Liver (tissue), 9 donors: ENCODE measurements around the gene SMIM21. TPM values are rescaled to one million over a fixed set of nuclear protein-coding genes. Genes with fewer than 3 reads are reported as not detected.

Experiments used
- DNase-seq: peaks from one replicate; pipeline ENCODE4 v3.0.0-alpha.2; 2017; ENCODE audit warnings: low spot score
- H3K27ac ChIP-seq, 2 donors: one replicate each; pipeline ENCODE4 v1.7.0; 2013; ENCODE audit warnings: inconsistent platforms in 2 of 2, low read length in 2 of 2, control low read depth in 1 of 2, low read depth in 1 of 2, mild to moderate bottlenecking in 1 of 2
- H3K27me3 ChIP-seq, 4 donors: one replicate each; pipeline versions ENCODE4 v1.6.1 to v1.7.0; 2013; ENCODE audit warnings: low read length in 3 of 4, inconsistent platforms in 1 of 4, mild to moderate bottlenecking in 1 of 4, moderate library complexity in 1 of 4; ENCODE audit not compliant: control insufficient read depth in 4 of 4, insufficient read depth in 4 of 4
- H3K36me3 ChIP-seq, 4 donors: one replicate each; pipeline versions ENCODE4 v1.6.1 to v1.7.0; 2013; ENCODE audit warnings: low read length in 3 of 4, mild to moderate bottlenecking in 3 of 4, low read depth in 1 of 4, moderate library complexity in 1 of 4; ENCODE audit not compliant: control insufficient read depth in 4 of 4, insufficient read depth in 3 of 4
- H3K4me1 ChIP-seq, 4 donors: one replicate each; pipeline versions ENCODE4 v1.6.1 to v1.7.0; 2013; ENCODE audit warnings: low read length in 3 of 4, mild to moderate bottlenecking in 3 of 4, moderate library complexity in 1 of 4; ENCODE audit not compliant: control insufficient read depth in 4 of 4, insufficient read depth in 4 of 4
- H3K4me3 ChIP-seq, 3 donors: one replicate each; pipeline versions ENCODE4 v1.6.1 to v1.7.0; 2013; ENCODE audit warnings: low read length in 3 of 3, control low read depth in 1 of 3, low read depth in 1 of 3, mild to moderate bottlenecking in 1 of 3
- H3K9ac ChIP-seq, 2 donors: one replicate each; pipeline ENCODE4 v1.7.0; 2013; ENCODE audit warnings: low read length in 2 of 2, mild to moderate bottlenecking in 2 of 2, moderate library complexity in 2 of 2, control low read depth in 1 of 2, low read depth in 1 of 2
- H3K9me3 ChIP-seq, 4 donors: one replicate each; pipeline versions ENCODE4 v1.6.1 to v1.7.0; 2013; ENCODE audit warnings: low read length in 3 of 4; ENCODE audit not compliant: control insufficient read depth in 4 of 4
- EGR1 ChIP-seq, 2 donors: IDR thresholded peaks; 2 replicates each; pipeline ENCODE4 v1.6.1; 2016 to 2018; ENCODE audit warnings: antibody characterized with exemption in 2 of 2, low read depth in 2 of 2
- FOXA2 ChIP-seq: IDR thresholded peaks from 2 replicates; pipeline ENCODE4 v1.6.1; 2016; ENCODE audit warnings: antibody characterized with exemption
- GABPA ChIP-seq, 2 donors: IDR thresholded peaks in 1 of 2; conservative IDR thresholded peaks in 1 of 2; 2 replicates each; pipeline ENCODE4 v1.6.1; 2016; ENCODE audit warnings: antibody characterized with exemption in 2 of 2, mild to moderate bottlenecking in 1 of 2, moderate library complexity in 1 of 2
- HNF4G ChIP-seq: IDR thresholded peaks from 2 replicates; pipeline ENCODE4 v1.6.1; 2016; ENCODE audit warnings: antibody characterized with exemption
- JUND ChIP-seq, 2 donors: IDR thresholded peaks; 2 replicates each; pipeline ENCODE4 v1.6.1; 2016; ENCODE audit warnings: antibody characterized with exemption in 2 of 2
- NR2F2 ChIP-seq: IDR thresholded peaks from 2 replicates; pipeline ENCODE4 v1.6.1; 2016; ENCODE audit warnings: antibody characterized with exemption
- RAD21 ChIP-seq, 2 donors: IDR thresholded peaks; 2 replicates each; pipeline ENCODE4 v1.6.1; 2016; ENCODE audit warnings: antibody characterized with exemption in 2 of 2, mild to moderate bottlenecking in 2 of 2
- SP1 ChIP-seq: IDR thresholded peaks from 2 replicates; pipeline ENCODE4 v1.6.1; 2018; ENCODE audit warnings: antibody characterized with exemption, mild to moderate bottlenecking
- YY1 ChIP-seq: IDR thresholded peaks from 2 replicates; pipeline ENCODE4 v1.6.1; 2016; ENCODE audit warnings: antibody characterized with exemption, mild to moderate bottlenecking
- WGBS: extraction: QIAGEN DNeasy Blood & Tissue Kit; methylation state at CpG from one replicate; pipeline ENCODE4 v1.1.7; 2013; 5-methylcytosine and 5-hydroxymethylcytosine counted together
- polyA plus RNA-seq, 2 donors: library from polyadenylated mRNA; stranded (reverse) in 1 of 2; unstranded in 1 of 2; fragments of 200-250 nt in 1 of 2; fragments of >200 nt in 1 of 2; fragmentation: Nextera tagmentation in 1 of 2; extraction: Ambion mirVana in 1 of 2; gene quantifications; one replicate each; pipeline versions ENCODE4 v1.2.1 to v1.2.3, GENCODE V29; 2013 to 2015
- total RNA-seq, 2 donors: library from RNA; depleted of rRNA; stranded (reverse); fragments of >200 nt; gene quantifications; one replicate each; pipeline ENCODE4 v1.2.3, GENCODE V29; 2014
- TF ChIP-seq, protein P1 (sequence below): IDR thresholded peaks from 2 replicates; pipeline ENCODE4 v1.6.1; 2016; ENCODE audit warnings: antibody characterized with exemption
- TF ChIP-seq, protein P2 (sequence below): fragments of 150-350 bp; IDR thresholded peaks from 2 replicates; pipeline ENCODE4 v1.5.1; 2017; ENCODE audit warnings: improper control_type of control experiment, low read depth, low read length; ENCODE audit not compliant: missing input control
- TF ChIP-seq, protein P3 (sequence below): IDR thresholded peaks from 2 replicates; pipeline ENCODE4 v1.6.1; 2016; ENCODE audit warnings: antibody characterized with exemption
- donor health status: healthy.
- donor health status: healthy.
- donor health status: healthy.
- donor health status: healthy.
- donor health status: healthy.

SMIM21 gene
- total and polyA plus RNA-seq, 4 donors, result not detected

DNA sequence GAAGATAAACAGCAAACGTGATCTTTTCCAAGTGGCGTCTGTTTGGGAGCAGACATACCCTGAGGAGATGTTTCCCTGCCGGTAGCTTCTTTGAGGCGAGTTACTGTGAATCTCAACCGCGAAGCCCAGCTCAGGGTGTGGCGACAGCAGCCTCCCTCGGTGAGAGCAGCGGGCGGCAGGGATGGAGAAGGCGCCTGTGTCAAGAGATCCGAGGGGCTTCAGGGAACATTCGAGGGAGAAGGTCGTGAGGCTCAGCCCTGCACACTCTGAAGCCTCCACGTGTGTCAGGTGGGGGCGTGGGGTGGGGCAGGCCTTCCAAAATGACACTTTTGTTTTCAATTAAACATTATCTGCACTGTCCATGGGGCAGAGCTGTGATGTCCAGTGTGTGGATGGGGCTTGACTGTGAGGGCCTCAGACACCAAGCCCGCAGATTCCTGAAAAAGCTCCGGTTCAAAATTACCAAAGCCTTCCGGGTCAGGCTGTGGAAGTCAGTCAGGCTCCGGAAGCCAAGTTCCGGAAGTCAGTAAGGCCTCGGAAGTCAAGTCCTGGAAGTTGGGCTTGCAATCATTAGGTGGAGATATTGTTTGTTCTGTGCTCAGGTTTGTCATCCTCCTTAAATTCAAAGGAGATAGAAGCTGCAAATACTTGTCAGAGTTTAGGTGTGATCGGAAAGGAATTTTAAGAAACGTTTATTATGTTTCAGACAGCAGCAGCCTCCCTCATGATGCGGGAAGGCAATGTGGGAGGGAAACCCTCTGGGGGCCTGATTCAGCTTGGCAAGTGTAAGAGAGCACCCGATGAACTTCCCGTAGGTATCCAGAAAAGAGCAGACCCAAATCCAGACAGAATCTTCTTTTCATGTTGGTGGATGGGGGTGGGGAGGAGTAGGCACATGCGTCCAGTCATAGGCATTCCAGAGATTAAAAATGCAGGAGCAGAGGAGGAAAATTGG, 20.7 kb downstream of the SMIM21 start:
- Histone ChIP-seq H3K27me3 (peaks cover 0 to 2% (median 0%) of the 10 kb centered on the region in 4 donors), H3K4me1 (no peaks in the 10 kb centered on the region), H3K27ac (no peak overlapping the region), H3K9me3 (no peaks in the 10 kb centered on the region), H3K4me3 (no peak overlapping the region), H3K36me3 (no peaks in the 10 kb centered on the region), H3K9ac (no peak overlapping the region)
- 87% methylated on average over 28 of the region's 28 CpGs for WGBS
- DNase-seq, result no peak
- TF ChIP-seq NR2F2 (no peak), YY1 (no peak), RAD21 (IDR thresholded peaks at IDR 0.05) (no peak), FOXA2 (no peak)
- TF ChIP-seq, protein P1, sequence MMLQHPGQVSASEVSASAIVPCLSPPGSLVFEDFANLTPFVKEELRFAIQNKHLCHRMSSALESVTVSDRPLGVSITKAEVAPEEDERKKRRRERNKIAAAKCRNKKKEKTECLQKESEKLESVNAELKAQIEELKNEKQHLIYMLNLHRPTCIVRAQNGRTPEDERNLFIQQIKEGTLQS, result no peak
- TF ChIP-seq, protein P2, sequence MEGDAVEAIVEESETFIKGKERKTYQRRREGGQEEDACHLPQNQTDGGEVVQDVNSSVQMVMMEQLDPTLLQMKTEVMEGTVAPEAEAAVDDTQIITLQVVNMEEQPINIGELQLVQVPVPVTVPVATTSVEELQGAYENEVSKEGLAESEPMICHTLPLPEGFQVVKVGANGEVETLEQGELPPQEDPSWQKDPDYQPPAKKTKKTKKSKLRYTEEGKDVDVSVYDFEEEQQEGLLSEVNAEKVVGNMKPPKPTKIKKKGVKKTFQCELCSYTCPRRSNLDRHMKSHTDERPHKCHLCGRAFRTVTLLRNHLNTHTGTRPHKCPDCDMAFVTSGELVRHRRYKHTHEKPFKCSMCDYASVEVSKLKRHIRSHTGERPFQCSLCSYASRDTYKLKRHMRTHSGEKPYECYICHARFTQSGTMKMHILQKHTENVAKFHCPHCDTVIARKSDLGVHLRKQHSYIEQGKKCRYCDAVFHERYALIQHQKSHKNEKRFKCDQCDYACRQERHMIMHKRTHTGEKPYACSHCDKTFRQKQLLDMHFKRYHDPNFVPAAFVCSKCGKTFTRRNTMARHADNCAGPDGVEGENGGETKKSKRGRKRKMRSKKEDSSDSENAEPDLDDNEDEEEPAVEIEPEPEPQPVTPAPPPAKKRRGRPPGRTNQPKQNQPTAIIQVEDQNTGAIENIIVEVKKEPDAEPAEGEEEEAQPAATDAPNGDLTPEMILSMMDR, result no peak

DNA sequence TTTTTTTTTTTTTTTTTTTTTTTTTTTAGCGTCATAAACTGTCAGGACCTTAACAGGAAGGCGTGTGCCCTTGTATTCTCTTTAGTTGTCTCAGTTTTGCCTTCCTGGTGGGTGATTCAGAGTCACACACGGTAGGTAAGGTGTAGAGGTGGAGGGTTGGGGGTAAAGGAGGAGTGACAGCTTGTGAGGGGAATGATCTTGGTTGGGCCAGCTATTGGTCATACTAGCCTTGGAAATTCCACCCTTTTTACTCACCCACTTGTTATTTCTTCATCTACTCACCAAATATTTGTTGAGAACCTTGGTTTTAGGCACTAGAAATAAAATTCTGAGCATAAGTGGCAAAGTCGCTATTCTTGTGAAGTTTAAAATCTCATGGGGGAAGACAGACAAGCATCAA, 22.2 kb downstream of the SMIM21 start:
- no peaks in the 10 kb centered on the region for H3K36me3 ChIP-seq
- no peaks in the 10 kb centered on the region for H3K9me3 ChIP-seq
- no peak for DNase-seq
- no peak overlapping the region for H3K9ac ChIP-seq
- H3K27ac ChIP-seq, result no peak overlapping the region
- no peak overlapping the region for H3K4me3 ChIP-seq
- 95% methylated on average over 4 of the region's 4 CpGs for WGBS
- no peaks in the 10 kb centered on the region for H3K4me1 ChIP-seq
- peaks cover 0 to 2% (median under 1%) of the 10 kb centered on the region in 4 donors for H3K27me3 ChIP-seq
- TF ChIP-seq EGR1 (IDR thresholded peaks at IDR 0.05; ENCODE audit: low read depth in 2 of 2) (no peak), GABPA (IDR thresholded peaks at IDR 0.05 in 1 of 2, conservative IDR thresholded peaks at IDR 0.05 in 1 of 2) (no peak), HNF4G (no peak)

DNA sequence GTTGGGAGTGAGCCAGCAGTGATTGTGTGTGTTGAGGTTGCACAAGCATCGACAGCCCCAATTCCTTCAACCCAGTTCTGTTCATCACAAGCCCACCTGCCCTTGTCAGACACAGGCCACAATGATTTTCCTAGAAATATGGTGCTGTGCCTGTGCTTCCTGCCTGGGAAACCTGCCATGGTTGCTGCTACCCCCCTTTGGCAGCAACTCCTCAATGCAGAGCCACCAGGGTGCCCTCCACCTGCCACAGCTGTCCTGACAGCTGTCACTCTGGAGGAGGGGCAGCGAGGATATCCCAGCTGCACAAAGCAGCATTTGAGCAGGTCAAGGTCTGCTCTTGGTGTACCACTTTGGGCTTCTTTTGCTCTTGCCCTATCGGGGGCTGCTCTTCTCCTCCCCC, 27.1 kb downstream of the SMIM21 start:
- Histone ChIP-seq H3K27ac (no peak overlapping the region), H3K4me3 (no peak overlapping the region), H3K27me3 (peaks cover 0 to 5% (median under 1%) of the 10 kb centered on the region in 4 donors), H3K9ac (no peak overlapping the region), H3K36me3 (no peaks in the 10 kb centered on the region), H3K9me3 (no peaks in the 10 kb centered on the region), H3K4me1 (no peaks in the 10 kb centered on the region)
- TF ChIP-seq FOXA2 (no peak), GABPA (IDR thresholded peaks at IDR 0.05 in 1 of 2, conservative IDR thresholded peaks at IDR 0.05 in 1 of 2) (no peak), JUND (IDR thresholded peaks at IDR 0.05) (no peak), HNF4G (no peak), SP1 (no peak)
- TF ChIP-seq, protein P3, sequence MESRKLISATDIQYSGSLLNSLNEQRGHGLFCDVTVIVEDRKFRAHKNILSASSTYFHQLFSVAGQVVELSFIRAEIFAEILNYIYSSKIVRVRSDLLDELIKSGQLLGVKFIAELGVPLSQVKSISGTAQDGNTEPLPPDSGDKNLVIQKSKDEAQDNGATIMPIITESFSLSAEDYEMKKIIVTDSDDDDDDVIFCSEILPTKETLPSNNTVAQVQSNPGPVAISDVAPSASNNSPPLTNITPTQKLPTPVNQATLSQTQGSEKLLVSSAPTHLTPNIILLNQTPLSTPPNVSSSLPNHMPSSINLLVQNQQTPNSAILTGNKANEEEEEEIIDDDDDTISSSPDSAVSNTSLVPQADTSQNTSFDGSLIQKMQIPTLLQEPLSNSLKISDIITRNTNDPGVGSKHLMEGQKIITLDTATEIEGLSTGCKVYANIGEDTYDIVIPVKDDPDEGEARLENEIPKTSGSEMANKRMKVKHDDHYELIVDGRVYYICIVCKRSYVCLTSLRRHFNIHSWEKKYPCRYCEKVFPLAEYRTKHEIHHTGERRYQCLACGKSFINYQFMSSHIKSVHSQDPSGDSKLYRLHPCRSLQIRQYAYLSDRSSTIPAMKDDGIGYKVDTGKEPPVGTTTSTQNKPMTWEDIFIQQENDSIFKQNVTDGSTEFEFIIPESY, result no peak
- TF ChIP-seq, protein P2, result no peak
- no peak for DNase-seq
- WGBS, result 88% methylated on average over 3 of the region's 3 CpGs
